ENCODE data around the gene MMP24OS. TPM values are rescaled to one million over a fixed set of nuclear protein-coding genes. Genes with fewer than 3 reads are reported as not detected.

MMP24OS gene
- total and polyA plus RNA-seq, 2 of the 4 experiments (the other 2 are of a cell fraction) = 5.9 to 64.9 TPM

GRCh38 chr20:35269055-35269781 is 8.7 kb downstream of the MMP24OS start:
- H3K56ac ChIP-seq (ENCODE audit: extremely low read depth, insufficient read depth, low read length) = no peak overlapping the region
- peaks cover 0 to 19% of the 10 kb centered on the region in 2 experiments; a peak in 2 of 4 replicates for H3K79me1 ChIP-seq (ENCODE audit: low read depth in 1 of 2, low read length in 2 of 2)
- no peak overlapping the region for H3K18ac ChIP-seq (ENCODE audit: low read depth, low read length)
- no peak overlapping the region; the same call in 1 of the 2 replicates for H2AK5ac ChIP-seq (ENCODE audit: low read depth, low read length)
- no peaks in the 10 kb centered on the region for H3K9me3 ChIP-seq (ENCODE audit: control insufficient read depth, insufficient read depth, low read length)
- H3K14ac ChIP-seq (replicated peaks; ENCODE audit: low read depth, low read length) = no peak overlapping the region
- H3K4me1 ChIP-seq (ENCODE audit: control insufficient read depth, insufficient read depth, low read length) = no peaks in the 10 kb centered on the region
- peak; percentile 84 for ATAC-seq (ENCODE audit: low read depth)
- H3K4ac ChIP-seq (ENCODE audit: low read depth, low read length) = no peak overlapping the region
- H4K8ac ChIP-seq (ENCODE audit: low read depth in 2 of 2, low read length in 2 of 2) = no peak overlapping the region
- no peak overlapping the region for H2BK20ac ChIP-seq (ENCODE audit: low read depth, low read length)
- in situ Hi-C loops (cut with MboI; ENCODE audit: low sequenced_read_pairs) = loop anchor here (5.0 to 25.0 kb wide), 2 partner anchors 122 to 407 kb away; partner anchors contain the start of genes EDEM2 and GGT7
- H3K4me2 ChIP-seq (ENCODE audit: low read depth, low read length) = no peak overlapping the region
- H4K91ac ChIP-seq (ENCODE audit: insufficient read depth, low read depth, low read length) = no peak overlapping the region
- no peak overlapping the region for H3K23ac ChIP-seq (ENCODE audit: low read depth, low read length)
- TF ChIP-seq, protein P1, sequence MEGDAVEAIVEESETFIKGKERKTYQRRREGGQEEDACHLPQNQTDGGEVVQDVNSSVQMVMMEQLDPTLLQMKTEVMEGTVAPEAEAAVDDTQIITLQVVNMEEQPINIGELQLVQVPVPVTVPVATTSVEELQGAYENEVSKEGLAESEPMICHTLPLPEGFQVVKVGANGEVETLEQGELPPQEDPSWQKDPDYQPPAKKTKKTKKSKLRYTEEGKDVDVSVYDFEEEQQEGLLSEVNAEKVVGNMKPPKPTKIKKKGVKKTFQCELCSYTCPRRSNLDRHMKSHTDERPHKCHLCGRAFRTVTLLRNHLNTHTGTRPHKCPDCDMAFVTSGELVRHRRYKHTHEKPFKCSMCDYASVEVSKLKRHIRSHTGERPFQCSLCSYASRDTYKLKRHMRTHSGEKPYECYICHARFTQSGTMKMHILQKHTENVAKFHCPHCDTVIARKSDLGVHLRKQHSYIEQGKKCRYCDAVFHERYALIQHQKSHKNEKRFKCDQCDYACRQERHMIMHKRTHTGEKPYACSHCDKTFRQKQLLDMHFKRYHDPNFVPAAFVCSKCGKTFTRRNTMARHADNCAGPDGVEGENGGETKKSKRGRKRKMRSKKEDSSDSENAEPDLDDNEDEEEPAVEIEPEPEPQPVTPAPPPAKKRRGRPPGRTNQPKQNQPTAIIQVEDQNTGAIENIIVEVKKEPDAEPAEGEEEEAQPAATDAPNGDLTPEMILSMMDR (conservative IDR thresholded peaks at IDR 0.05; ENCODE audit: low read depth, low read length) = peak; percentile 79
- no peak for TF ChIP-seq FOS (IDR thresholded peaks at IDR 0.05; ENCODE audit: low read depth, low read length)
- peak; percentile 86 for TF ChIP-seq SMC3 (IDR thresholded peaks at IDR 0.05; ENCODE audit: low read depth, low read length)
- peak; percentile 89 for TF ChIP-seq RAD21 (IDR thresholded peaks at IDR 0.05; ENCODE audit: low read length)
- no peak overlapping the region for H3K27ac ChIP-seq (ENCODE audit: insufficient read depth, low read length)
- H3K36me3 ChIP-seq (ENCODE audit: control insufficient read depth, insufficient read depth, low read length) = peaks cover 31% of the 10 kb centered on the region
- peak; percentile 62 for DNase-seq
- no peak overlapping the region for H2BK5ac ChIP-seq (ENCODE audit: low read depth, low read length, poor library complexity, severe bottlenecking)
- H4K20me1 ChIP-seq (ENCODE audit: insufficient read depth, low read length) = 0 out of 2 replicates have a peak, but pooled peaks cover 5% of the 10 kb centered on the region
- ChIA-PET CTCF (interaction anchor here (0.6 to 1.6 kb wide), 2 partner anchors 124 kb away, joined by 3 to 6 read pairs; no protein-coding TSS in a partner anchor), POLR2A (ENCODE audit: unreplicated experiment) (no interaction called here)
- 47% methylated on average over 6 of the region's 14 CpGs; no CpG with 5 or more reads in 1 of the 2 experiments for WGBS, 2 experiments (ENCODE audit: extremely low coverage in 2 of 2, insufficient read length in 1 of 2)
- H2AFZ ChIP-seq (replicated peaks; ENCODE audit: low read length, poor library complexity) = peak overlapping the region; percentile 0
- no TSS peak for BruUV-seq (replicated peaks)
- intact Hi-C loops (cut with micrococcal nuclease) = loop anchor here (1.0 to 2.0 kb wide), 4 partner anchors 60 to 435 kb away; no protein-coding TSS in a partner anchor
- peak overlapping the region; percentile 25 for H2AK9ac ChIP-seq (replicated peaks; ENCODE audit: low read depth, low read length, poor library complexity)
- H2BK120ac ChIP-seq (ENCODE audit: low read depth, low read length) = no peak overlapping the region
- H2BK15ac ChIP-seq (ENCODE audit: low read depth, low read length) = no peak overlapping the region
- H3K4me3 ChIP-seq (ENCODE audit: insufficient read depth, low read depth, low read length) = no peak overlapping the region
- H3K27me3 ChIP-seq (ENCODE audit: control insufficient read depth, insufficient read depth, low read length) = no peaks in the 10 kb centered on the region
- dilution Hi-C loops (cut with HindIII; ENCODE audit: low sequenced_read_pairs, unreplicated experiment) = no loop called here
- H3K9me1 ChIP-seq (ENCODE audit: insufficient read depth, low read length) = no peaks in the 10 kb centered on the region; the same call in 1 of the 2 replicates
- no peak overlapping the region for H3K9ac ChIP-seq (ENCODE audit: low read depth, low read length)
- H4K5ac ChIP-seq (ENCODE audit: low read depth, low read length) = no peak overlapping the region
